Measurements from ENCODE around the gene CIDEC.

The CIDEC gene

GRCh38 chr3:9846231-9846630 lies 33.8 kb downstream of the CIDEC start:
- H3K36me3 ChIP-seq (replicated peaks in 1 of 2; ENCODE audit: control insufficient read depth in 2 of 2, insufficient read depth in 2 of 2, low read length in 2 of 2), result peaks cover 10 to 11% of the 10 kb centered on the region in 2 donors
- peak overlapping the region; percentile 85 for H2BK15ac ChIP-seq (ENCODE audit: low read length)
- no peak for DNase-seq (ENCODE audit: low spot score)
- peaks cover 0 to 4% (median 0%) of the 10 kb centered on the region in 3 experiments for H3K27me3 ChIP-seq (ENCODE audit: control insufficient read depth in 3 of 3, insufficient read depth in 3 of 3, low read depth in 1 of 3, low read length in 3 of 3)
- peak overlapping the region; percentile 31 for H3K23ac ChIP-seq (ENCODE audit: low read depth, low read length, poor library complexity)
- peak overlapping the region; percentile 91 for H2AFZ ChIP-seq (ENCODE audit: low read length)
- no peak overlapping the region for H4K8ac ChIP-seq (ENCODE audit: low read depth, low read length)
- H3K4me1 ChIP-seq (ENCODE audit: control insufficient read depth in 2 of 2, insufficient read depth in 1 of 2, low read depth in 1 of 2, low read length in 2 of 2), result peaks cover 2 to 4% of the 10 kb centered on the region in 2 donors
- no CpG with 5 or more reads among the region's 6 CpGs for WGBS, 2 donors (ENCODE audit: extremely low coverage in 2 of 2, insufficient read length in 2 of 2, insufficient replicate concordance in 1 of 2)
- peak overlapping the region; percentile 75 for H2AK5ac ChIP-seq (ENCODE audit: low read depth, low read length)
- H4K91ac ChIP-seq (ENCODE audit: low read depth, low read length, poor library complexity), result no peak overlapping the region
- H3K4me3 ChIP-seq (ENCODE audit: low read length in 2 of 2), result no peak overlapping the region
- H2BK120ac ChIP-seq (ENCODE audit: low read depth, low read length), result no peak overlapping the region
- H3K79me1 ChIP-seq (ENCODE audit: low read depth, low read length), result peaks cover 4% of the 10 kb centered on the region
- no peak overlapping the region for H2BK5ac ChIP-seq (ENCODE audit: low read length)
- peak overlapping the region; percentile 76 for H3K4ac ChIP-seq (ENCODE audit: low read length)
- H3K4me2 ChIP-seq (ENCODE audit: insufficient read depth, low read length, poor library complexity, severe bottlenecking), result no peak overlapping the region
- H3K18ac ChIP-seq (ENCODE audit: low read length), result peak overlapping the region; percentile 19
- H3K9me3 ChIP-seq (replicated peaks in 1 of 2; ENCODE audit: control insufficient read depth in 2 of 2, insufficient read depth in 1 of 2, low read depth in 1 of 2, low read length in 2 of 2), result peaks cover 0 to 2% of the 10 kb centered on the region in 2 donors
- no peak overlapping the region for H3K27ac ChIP-seq (replicated peaks; ENCODE audit: low read length)
- no peak overlapping the region for H3K14ac ChIP-seq (ENCODE audit: low read length)
- peak overlapping the region; percentile 44 for H3K9ac ChIP-seq (ENCODE audit: low read depth, low read length, poor library complexity)
- H2BK12ac ChIP-seq (ENCODE audit: low read length), result peak overlapping the region; percentile 46

- no peak within 1 kb of the TSS for H2BK12ac ChIP-seq (ENCODE audit: low read length)
- peak within 1 kb of the TSS; percentile 99 for H3K23ac ChIP-seq (ENCODE audit: low read depth, low read length, poor library complexity)
- no peak within 1 kb of the TSS for H2BK120ac ChIP-seq (ENCODE audit: low read depth, low read length)
- H3K18ac ChIP-seq (ENCODE audit: low read length), result peak within 1 kb of the TSS; percentile 98
- H3K27me3 ChIP-seq (ENCODE audit: control insufficient read depth in 3 of 3, insufficient read depth in 3 of 3, low read depth in 1 of 3, low read length in 3 of 3), result no peaks in the 10 kb centered on the region
- peak within 1 kb of the TSS; percentile 20 for H2AK5ac ChIP-seq (ENCODE audit: low read depth, low read length)
- peak within 1 kb of the TSS; percentile 80 to 85 for H3K4me3 ChIP-seq (ENCODE audit: low read length in 2 of 2)
- H2AFZ ChIP-seq (ENCODE audit: low read length), result peak within 1 kb of the TSS; percentile 87
- H3K4me1 ChIP-seq (ENCODE audit: control insufficient read depth in 2 of 2, insufficient read depth in 1 of 2, low read depth in 1 of 2, low read length in 2 of 2), result peaks cover 2 to 4% of the 10 kb centered on the region in 2 donors
- peak; percentile 95 for DNase-seq (ENCODE audit: low spot score)
- H2BK5ac ChIP-seq (ENCODE audit: low read length), result peak within 1 kb of the TSS; percentile 70
- H3K36me3 ChIP-seq (replicated peaks in 1 of 2; ENCODE audit: control insufficient read depth in 2 of 2, insufficient read depth in 2 of 2, low read length in 2 of 2), result peaks cover 22 to 32% of the 10 kb centered on the region in 2 donors
- no peak within 1 kb of the TSS for H3K4ac ChIP-seq (ENCODE audit: low read length)
- peaks cover 0 to 2% of the 10 kb centered on the region in 2 donors for H3K9me3 ChIP-seq (replicated peaks in 1 of 2; ENCODE audit: control insufficient read depth in 2 of 2, insufficient read depth in 1 of 2, low read depth in 1 of 2, low read length in 2 of 2)
- no peak within 1 kb of the TSS for H4K91ac ChIP-seq (ENCODE audit: low read depth, low read length, poor library complexity)
- no peak within 1 kb of the TSS for H3K14ac ChIP-seq (ENCODE audit: low read length)
- no peak within 1 kb of the TSS for H4K8ac ChIP-seq (ENCODE audit: low read depth, low read length)
- H3K79me1 ChIP-seq (ENCODE audit: low read depth, low read length), result peaks cover 4% of the 10 kb centered on the region
- WGBS, 2 donors (ENCODE audit: extremely low coverage in 2 of 2, insufficient read length in 2 of 2, insufficient replicate concordance in 1 of 2), result no CpG with 5 or more reads among the region's 42 CpGs
- peak within 1 kb of the TSS; percentile 74 for H2BK15ac ChIP-seq (ENCODE audit: low read length)
- no peak within 1 kb of the TSS for H3K27ac ChIP-seq (replicated peaks; ENCODE audit: low read length)
- peak within 1 kb of the TSS; percentile 82 for H3K4me2 ChIP-seq (ENCODE audit: insufficient read depth, low read length, poor library complexity, severe bottlenecking)
- H3K9ac ChIP-seq (ENCODE audit: low read depth, low read length, poor library complexity), result peak within 1 kb of the TSS; percentile 95
Observed at GRCh38 chr3:9843715-9844438, 36.2 kb downstream of the CIDEC start, which contains the start of gene RPUSD3. Gene RPUSD3 (minus strand): TSS chr3:9844008. CDS start chr3:9843990, 18 bp downstream.

GRCh38 chr3:9841015-9841414 lies 39.0 kb downstream of the CIDEC start:
- Histone ChIP-seq H3K9ac (ENCODE audit: low read depth, low read length, poor library complexity) (no peak overlapping the region), H2AFZ (ENCODE audit: low read length) (no peak overlapping the region), H3K4me3 (ENCODE audit: low read length in 2 of 2) (no peak overlapping the region), H3K27ac (replicated peaks; ENCODE audit: low read length) (no peak overlapping the region), H3K4me1 (ENCODE audit: control insufficient read depth in 2 of 2, insufficient read depth in 1 of 2, low read depth in 1 of 2, low read length in 2 of 2) (peaks cover 2 to 4% of the 10 kb centered on the region in 2 donors), H2AK5ac (ENCODE audit: low read depth, low read length) (no peak overlapping the region), H3K36me3 (replicated peaks in 1 of 2; ENCODE audit: control insufficient read depth in 2 of 2, insufficient read depth in 2 of 2, low read length in 2 of 2) (peaks cover 31 to 51% of the 10 kb centered on the region in 2 donors), H3K14ac (ENCODE audit: low read length) (no peak overlapping the region), H3K18ac (ENCODE audit: low read length) (no peak overlapping the region), H3K27me3 (ENCODE audit: control insufficient read depth in 3 of 3, insufficient read depth in 3 of 3, low read depth in 1 of 3, low read length in 3 of 3) (no peaks in the 10 kb centered on the region), H3K4ac (ENCODE audit: low read length) (no peak overlapping the region), H3K23ac (ENCODE audit: low read depth, low read length, poor library complexity) (no peak overlapping the region), H4K8ac (ENCODE audit: low read depth, low read length) (no peak overlapping the region), H2BK5ac (ENCODE audit: low read length) (no peak overlapping the region), H3K79me1 (ENCODE audit: low read depth, low read length) (peaks cover 2% of the 10 kb centered on the region), H2BK15ac (ENCODE audit: low read length) (no peak overlapping the region), H2BK12ac (ENCODE audit: low read length) (no peak overlapping the region), H3K9me3 (replicated peaks in 1 of 2; ENCODE audit: control insufficient read depth in 2 of 2, insufficient read depth in 1 of 2, low read depth in 1 of 2, low read length in 2 of 2) (no peaks in the 10 kb centered on the region), H4K91ac (ENCODE audit: low read depth, low read length, poor library complexity) (no peak overlapping the region), H3K4me2 (ENCODE audit: insufficient read depth, low read length, poor library complexity, severe bottlenecking) (no peak overlapping the region), H2BK120ac (ENCODE audit: low read depth, low read length) (no peak overlapping the region)
- no CpG with 5 or more reads among the region's 8 CpGs for WGBS, 2 donors (ENCODE audit: extremely low coverage in 2 of 2, insufficient read length in 2 of 2, insufficient replicate concordance in 1 of 2)
- no peak for DNase-seq (ENCODE audit: low spot score)

- no CpG with 5 or more reads among the region's 4 CpGs for WGBS, 2 donors (ENCODE audit: extremely low coverage in 2 of 2, insufficient read length in 2 of 2, insufficient replicate concordance in 1 of 2)
- Histone ChIP-seq H3K36me3 (replicated peaks in 1 of 2; ENCODE audit: control insufficient read depth in 2 of 2, insufficient read depth in 2 of 2, low read length in 2 of 2) (peaks cover 45 to 71% of the 10 kb centered on the region in 2 donors), H3K4ac (ENCODE audit: low read length) (no peak overlapping the region)
Observed at GRCh38 chr3:9838856-9839255, 41.2 kb downstream of the CIDEC start.

More at GRCh38 chr3:9838856-9839255, 41.2 kb downstream of the CIDEC start:
- Histone ChIP-seq H4K8ac (ENCODE audit: low read depth, low read length) (no peak overlapping the region), H2BK15ac (ENCODE audit: low read length) (no peak overlapping the region), H3K18ac (ENCODE audit: low read length) (no peak overlapping the region), H2AK5ac (ENCODE audit: low read depth, low read length) (no peak overlapping the region), H3K4me2 (ENCODE audit: insufficient read depth, low read length, poor library complexity, severe bottlenecking) (no peak overlapping the region), H3K27me3 (ENCODE audit: control insufficient read depth in 3 of 3, insufficient read depth in 3 of 3, low read depth in 1 of 3, low read length in 3 of 3) (no peaks in the 10 kb centered on the region), H3K23ac (ENCODE audit: low read depth, low read length, poor library complexity) (peak overlapping the region; percentile 8), H3K4me1 (ENCODE audit: control insufficient read depth in 2 of 2, insufficient read depth in 1 of 2, low read depth in 1 of 2, low read length in 2 of 2) (peaks cover 2% of the 10 kb centered on the region in 2 donors), H2BK5ac (ENCODE audit: low read length) (no peak overlapping the region), H3K14ac (ENCODE audit: low read length) (no peak overlapping the region), H3K79me1 (ENCODE audit: low read depth, low read length) (peaks cover 2% of the 10 kb centered on the region), H2BK120ac (ENCODE audit: low read depth, low read length) (no peak overlapping the region), H2BK12ac (ENCODE audit: low read length) (no peak overlapping the region), H3K4me3 (ENCODE audit: low read length in 2 of 2) (no peak overlapping the region), H4K91ac (ENCODE audit: low read depth, low read length, poor library complexity) (no peak overlapping the region), H2AFZ (ENCODE audit: low read length) (no peak overlapping the region), H3K9me3 (replicated peaks in 1 of 2; ENCODE audit: control insufficient read depth in 2 of 2, insufficient read depth in 1 of 2, low read depth in 1 of 2, low read length in 2 of 2) (no peaks in the 10 kb centered on the region), H3K9ac (ENCODE audit: low read depth, low read length, poor library complexity) (no peak overlapping the region), H3K27ac (replicated peaks; ENCODE audit: low read length) (no peak overlapping the region)
- DNase-seq (ENCODE audit: low spot score), result no peak

Data from neuronal stem cell (in vitro differentiated cells).